SH-SY5Y (cell line): Measurements from ENCODE around the gene GRB10.
A peak's percentile ranks its signal among the peaks of the same experiment; 100 is the strongest.

Experiments
- GATA2 ChIP-seq: IDR thresholded peaks from 2 replicates; pipeline ENCODE4 v1.6.1; 2011; ENCODE audit warnings: mild to moderate bottlenecking, low read depth, low read length
- GATA3 ChIP-seq: IDR thresholded peaks from 2 replicates; pipeline ENCODE4 v1.6.1; 2011; ENCODE audit warnings: low read depth, mild to moderate bottlenecking, low read length, moderate library complexity

GRB10 gene

GRCh38 chr7:50775231-50775630 is 7.5 kb downstream of the GRB10 start:
- TF ChIP-seq GATA3 (no peak), GATA2 (no peak)

- TF ChIP-seq GATA2 (no peak), GATA3 (no peak)
Measured at GRCh38 chr7:50774319-50774718, 8.4 kb downstream of the GRB10 start.

- TF ChIP-seq GATA2: no peak
- no peak for TF ChIP-seq GATA3
Measured at GRCh38 chr7:50771120-50772002, 11.3 kb downstream of the GRB10 start.

- TF ChIP-seq GATA3: no peak
- TF ChIP-seq GATA2: no peak
Measured at GRCh38 chr7:50768485-50769474, 13.9 kb downstream of the GRB10 start.

- no peak for TF ChIP-seq GATA3
- no peak for TF ChIP-seq GATA2
Measured at GRCh38 chr7:50766849-50767207, 15.9 kb downstream of the GRB10 start.

- TF ChIP-seq GATA3 (no peak), GATA2 (peak; percentile 40; the same call in 1 of the 2 replicates)
Measured at GRCh38 chr7:50766106-50766848, 16.4 kb downstream of the GRB10 start.

- TF ChIP-seq GATA2: no peak
- no peak for TF ChIP-seq GATA3
Measured at GRCh38 chr7:50762337-50762736, 20.4 kb downstream of the GRB10 start.

- TF ChIP-seq GATA3: no peak
- TF ChIP-seq GATA2: no peak
Measured at GRCh38 chr7:50761713-50762112, 21.0 kb downstream of the GRB10 start.

- TF ChIP-seq GATA3: no peak
- TF ChIP-seq GATA2: no peak
Measured at GRCh38 chr7:50757703-50758390, 24.8 kb downstream of the GRB10 start.

GRCh38 chr7:50756180-50756579 is 26.5 kb downstream of the GRB10 start:
- no peak for TF ChIP-seq GATA3
- TF ChIP-seq GATA2: no peak

GRCh38 chr7:50754684-50755083 is 28.0 kb downstream of the GRB10 start:
- TF ChIP-seq GATA3: no peak
- TF ChIP-seq GATA2: no peak

- TF ChIP-seq GATA3 (no peak), GATA2 (no peak)
Measured at GRCh38 chr7:50754241-50754640, 28.5 kb downstream of the GRB10 start.

GRCh38 chr7:50752422-50752821 is 30.3 kb downstream of the GRB10 start:
- TF ChIP-seq GATA2 (no peak), GATA3 (no peak)

- TF ChIP-seq GATA2: no peak
- TF ChIP-seq GATA3: no peak
Measured at GRCh38 chr7:50751146-50751545, 31.6 kb downstream of the GRB10 start.
